Transverse colon (tissue), 4 donors: Measurements from ENCODE around the gene ETNPPL.

ENCODE experiments used
- CTCF ChIP-seq, 5 experiments: fragments of 200-600 bp in 3 of 5; fragments of 450-650 bp in 2 of 5; sonication (generic) in 3 of 5; IDR thresholded peaks; 1 replicate in 2 of 5; 2 replicates in 3 of 5; pipeline ENCODE4 v1.5.1; 2016 to 2017; ENCODE audit warnings: antibody characterized with exemption in 5 of 5, inconsistent platforms in 3 of 5, mild to moderate bottlenecking in 2 of 5, moderate library complexity in 1 of 5
- EP300 ChIP-seq: sonication (generic); formaldehyde crosslinking; IDR thresholded peaks from one replicate; pipeline ENCODE4 v1.6.1; 2017; ENCODE audit warnings: antibody characterized with exemption, low read depth
- POLR2A ChIP-seq: fragments of 450-650 bp; IDR thresholded peaks from one replicate; pipeline ENCODE4 v1.6.1; 2016; ENCODE audit warnings: antibody characterized with exemption, mild to moderate bottlenecking, moderate library complexity
- POLR2AphosphoS5 ChIP-seq, 3 donors: sonication (generic); formaldehyde crosslinking; IDR thresholded peaks; one replicate each; pipeline ENCODE4 v1.6.1; 2016; ENCODE audit warnings: antibody characterized with exemption in 3 of 3

GRCh38 chr4:108749119-108749518, 13.7 kb downstream of the ETNPPL start:
- TF ChIP-seq CTCF (IDR thresholded peaks at IDR 0.05) (no peak), EP300 (no peak), POLR2A (no peak), POLR2AphosphoS5 (IDR thresholded peaks at IDR 0.05) (no peak)
